Measurements from ENCODE around the gene MEF2C. TPM values are rescaled to one million over a fixed set of nuclear protein-coding genes. Genes with fewer than 3 reads are reported as not detected.

MEF2C gene
- total and polyA plus RNA-seq, 2 of the 13 experiments (the other 11 are each of a cell fraction or from before 2014, with no cell fraction given): 0.02 TPM; not detected in 1

GRCh38 chr5:88876714-88877113, 6.3 kb downstream of the MEF2C start:
- no peak for DNase-seq (ENCODE audit: low spot score)
- Histone ChIP-seq H3K9me3 (ENCODE audit: low read length) (no peaks in the 10 kb centered on the region), H2AFZ (ENCODE audit: low read length) (no peak overlapping the region), H3K27ac (ENCODE audit: extremely low read length, insufficient read depth, low read length) (no peak overlapping the region), H3K4me2 (ENCODE audit: low read depth, low read length) (no peak overlapping the region), H3K27me3 (ENCODE audit: control insufficient read depth in 1 of 2, insufficient read depth in 2 of 2, low read length in 2 of 2) (no peaks in the 10 kb centered on the region; a peak in 1 of 5 replicates), H4K20me1 (ENCODE audit: insufficient read depth, low read length) (no peaks in the 10 kb centered on the region), H3K9ac (ENCODE audit: insufficient read depth, low read depth, low read length) (no peak overlapping the region), H3K36me3 (replicated peaks in 1 of 2; ENCODE audit: control insufficient read depth in 1 of 2, insufficient read depth in 2 of 2, low read length in 2 of 2) (no peaks in the 10 kb centered on the region), H3K79me2 (ENCODE audit: insufficient read depth, low read length) (no peaks in the 10 kb centered on the region), H3K4me1 (ENCODE audit: insufficient read depth, low read length) (no peaks in the 10 kb centered on the region), H3K4me3 (replicated peaks in 1 of 3; ENCODE audit: insufficient read depth in 1 of 3, low read depth in 2 of 3, low read length in 3 of 3) (no peak overlapping the region)
- CTCF ChIA-PET (ENCODE audit: low intra/inter-chr PET ratio, low total read pairs): no interaction called here
- POLR2A ChIA-PET: no interaction called here
- BruUV-seq (replicated peaks): no TSS peak
- ATAC-seq: no peak
- no peak for FAIRE-seq
- in situ Hi-C loops (cut with HindIII; ENCODE audit: extremely low pct_ligation_motif_present, low pct_unique_long_range_greater_than_20kb): no loop called here
- WGBS (ENCODE audit: low lambda C conversion rate): 0% methylated on average over 2 of the region's 2 CpGs
- intact Hi-C loops (cut with micrococcal nuclease; ENCODE audit: unreplicated experiment): no loop called here
- TF ChIP-seq ZNF703 (CRISPR knock-in tag; IDR thresholded peaks at IDR 0.05; ENCODE audit: borderline replicate concordance): no peak
- no peak for TF ChIP-seq ZNF614 (CRISPR knock-in tag; IDR thresholded peaks at IDR 0.05; ENCODE audit: borderline replicate concordance)

- no peaks in the 10 kb centered on the region for H3K4me1 ChIP-seq (ENCODE audit: insufficient read depth, low read length)
- H3K9me3 ChIP-seq (ENCODE audit: low read length): no peaks in the 10 kb centered on the region
- H3K4me3 ChIP-seq (replicated peaks in 1 of 3; ENCODE audit: insufficient read depth in 1 of 3, low read depth in 2 of 3, low read length in 3 of 3): no peak overlapping the region
- POLR2A ChIA-PET: no interaction called here
- FAIRE-seq (no peak), DNase-seq (ENCODE audit: low spot score) (no peak), ATAC-seq (no peak)
- intact Hi-C loops (cut with micrococcal nuclease; ENCODE audit: unreplicated experiment): no loop called here
- CTCF ChIA-PET (ENCODE audit: low intra/inter-chr PET ratio, low total read pairs): no interaction called here
- in situ Hi-C loops (cut with HindIII; ENCODE audit: extremely low pct_ligation_motif_present, low pct_unique_long_range_greater_than_20kb): no loop called here
- H4K20me1 ChIP-seq (ENCODE audit: insufficient read depth, low read length): no peaks in the 10 kb centered on the region
- no peak overlapping the region for H3K27ac ChIP-seq (ENCODE audit: extremely low read length, insufficient read depth, low read length)
- 2% methylated on average over 5 of the region's 5 CpGs for WGBS (ENCODE audit: low lambda C conversion rate)
- no peak overlapping the region for H3K9ac ChIP-seq (ENCODE audit: insufficient read depth, low read depth, low read length)
- no peaks in the 10 kb centered on the region for H3K36me3 ChIP-seq (replicated peaks in 1 of 2; ENCODE audit: control insufficient read depth in 1 of 2, insufficient read depth in 2 of 2, low read length in 2 of 2)
- no peaks in the 10 kb centered on the region for H3K79me2 ChIP-seq (ENCODE audit: insufficient read depth, low read length)
- H3K4me2 ChIP-seq (ENCODE audit: low read depth, low read length): no peak overlapping the region
- no peak overlapping the region for H2AFZ ChIP-seq (ENCODE audit: low read length)
- BruUV-seq (replicated peaks): no TSS peak
- no peaks in the 10 kb centered on the region; a peak in 1 of 5 replicates for H3K27me3 ChIP-seq (ENCODE audit: control insufficient read depth in 1 of 2, insufficient read depth in 2 of 2, low read length in 2 of 2)
- TF ChIP-seq ZNF276 (CRISPR knock-in tag; IDR thresholded peaks at IDR 0.05; ENCODE audit: low read depth) (no peak), HOXA3 (CRISPR knock-in tag; IDR thresholded peaks at IDR 0.05) (no peak), CENPT (CRISPR knock-in tag; IDR thresholded peaks at IDR 0.05; ENCODE audit: low read depth) (no peak), MTA1 (CRISPR knock-in tag; IDR thresholded peaks at IDR 0.05; ENCODE audit: borderline replicate concordance) (no peak), YY1 (IDR thresholded peaks at IDR 0.05; ENCODE audit: insufficient read depth, insufficient replicate concordance, low read depth, low read length) (no peak), TBP (CRISPR knock-in tag; IDR thresholded peaks at IDR 0.05) (no peak), FOSL1 (CRISPR knock-in tag; IDR thresholded peaks at IDR 0.05; ENCODE audit: borderline replicate concordance) (no peak), ZNF253 (CRISPR knock-in tag; IDR thresholded peaks at IDR 0.05; ENCODE audit: borderline replicate concordance) (no peak), HOXA9 (CRISPR knock-in tag; IDR thresholded peaks at IDR 0.05; ENCODE audit: borderline replicate concordance) (no peak), ZNF747 (CRISPR knock-in tag; IDR thresholded peaks at IDR 0.05; ENCODE audit: borderline replicate concordance) (no peak), ZNF20 (CRISPR knock-in tag; IDR thresholded peaks at IDR 0.05) (no peak), EHMT2 (IDR thresholded peaks at IDR 0.05; ENCODE audit: borderline replicate concordance, low read depth, low read length) (no peak), ZNF350 (CRISPR knock-in tag; IDR thresholded peaks at IDR 0.05; ENCODE audit: borderline replicate concordance, low read depth) (no peak), RARG (CRISPR knock-in tag; IDR thresholded peaks at IDR 0.05; ENCODE audit: low read depth) (no peak), CBFB (CRISPR knock-in tag; IDR thresholded peaks at IDR 0.05) (no peak)
Measured at GRCh38 chr5:88875341-88876234, 7.4 kb downstream of the MEF2C start.
